HUES6 (cell line): ENCODE results near the gene RPSA.
"Not testable (repeated sequence)": the region's sequence is repeated elsewhere in the genome, so short reads cannot be mapped to it uniquely, and the experiment has no call there.

Source experiments
- H3K27ac ChIP-seq: 2 replicates; pipeline ENCODE4 v1.7.0; 2013; ENCODE audit warnings: low read depth, mild to moderate bottlenecking, low read length, inconsistent platforms
- H3K27me3 ChIP-seq: 2 replicates; pipeline ENCODE4 v1.6.1; 2013; ENCODE audit warnings: low read length; ENCODE audit not compliant: control insufficient read depth, insufficient read depth
- H3K36me3 ChIP-seq: 2 replicates; pipeline ENCODE4 v1.6.1; 2013; ENCODE audit warnings: low read length; ENCODE audit not compliant: control insufficient read depth, insufficient read depth
- H3K4me1 ChIP-seq: 2 replicates; pipeline ENCODE4 v1.6.1; 2013; ENCODE audit warnings: low read length; ENCODE audit not compliant: control insufficient read depth, insufficient read depth
- H3K4me3 ChIP-seq: 2 replicates; pipeline ENCODE4 v1.5.1; 2013; ENCODE audit warnings: low read depth, low read length
- H3K9ac ChIP-seq: one replicate; pipeline ENCODE4 v1.6.1; 2013; ENCODE audit warnings: mild to moderate bottlenecking, low read length
- H3K9me3 ChIP-seq: 2 replicates; pipeline ENCODE4 v1.6.1; 2013; ENCODE audit warnings: low read depth, low read length; ENCODE audit not compliant: control insufficient read depth, insufficient read depth

Gene RPSA

DNA sequence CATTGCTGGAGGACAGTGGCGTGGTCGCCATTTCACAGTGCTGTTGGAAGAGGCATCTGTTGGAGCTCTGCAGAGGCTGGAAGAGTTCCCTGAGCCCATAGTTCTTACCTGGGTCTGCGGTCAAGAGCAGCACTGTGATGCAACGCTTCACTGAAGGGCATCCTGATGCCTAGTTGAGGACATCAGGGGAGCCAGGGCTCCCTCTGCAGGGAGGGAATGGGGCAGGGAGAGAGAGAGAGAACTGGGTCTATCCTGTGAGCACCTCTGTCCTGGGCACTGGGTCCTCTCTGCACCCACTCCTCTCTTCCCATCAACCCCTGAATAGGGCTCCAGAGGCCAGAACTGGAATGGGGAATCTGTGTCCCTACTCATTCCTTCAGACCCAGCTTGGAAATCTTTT is 37.0 kb downstream of the RPSA start:
- no peak overlapping the region for H3K27ac ChIP-seq
- H3K27me3 ChIP-seq, result no peaks in the 10 kb centered on the region
- no peak overlapping the region for H3K9ac ChIP-seq
- H3K9me3 ChIP-seq, result no peaks in the 10 kb centered on the region
- no peak overlapping the region for H3K4me3 ChIP-seq
- H3K4me1 ChIP-seq, result peaks cover 5% of the 10 kb centered on the region
- H3K36me3 ChIP-seq, result no peaks in the 10 kb centered on the region

DNA sequence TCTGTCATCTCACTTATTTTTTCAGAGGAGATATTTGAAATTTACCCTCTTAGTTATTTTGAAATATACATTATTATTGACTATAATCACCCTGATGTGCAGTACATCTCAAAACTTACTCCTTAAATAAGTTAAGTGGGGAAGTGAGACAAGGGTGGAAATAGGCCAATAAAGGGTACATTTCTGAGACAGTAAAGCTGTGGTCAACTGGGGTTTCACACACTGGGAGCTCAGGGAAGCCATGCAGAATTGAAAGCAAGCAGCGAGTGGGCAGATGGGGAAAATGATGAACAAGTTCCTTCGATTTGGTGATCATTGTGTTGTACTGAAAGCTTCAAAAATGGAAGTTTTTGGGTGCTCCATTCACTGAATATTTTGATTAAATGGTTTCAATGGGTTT is 39.4 kb downstream of the RPSA start:
- no peaks in the 10 kb centered on the region for H3K27me3 ChIP-seq
- H3K9me3 ChIP-seq, result no peaks in the 10 kb centered on the region
- H3K36me3 ChIP-seq, result no peaks in the 10 kb centered on the region
- H3K27ac ChIP-seq, result no peak overlapping the region
- no peak overlapping the region for H3K9ac ChIP-seq
- no peak overlapping the region for H3K4me3 ChIP-seq
- no peaks in the 10 kb centered on the region for H3K4me1 ChIP-seq

DNA sequence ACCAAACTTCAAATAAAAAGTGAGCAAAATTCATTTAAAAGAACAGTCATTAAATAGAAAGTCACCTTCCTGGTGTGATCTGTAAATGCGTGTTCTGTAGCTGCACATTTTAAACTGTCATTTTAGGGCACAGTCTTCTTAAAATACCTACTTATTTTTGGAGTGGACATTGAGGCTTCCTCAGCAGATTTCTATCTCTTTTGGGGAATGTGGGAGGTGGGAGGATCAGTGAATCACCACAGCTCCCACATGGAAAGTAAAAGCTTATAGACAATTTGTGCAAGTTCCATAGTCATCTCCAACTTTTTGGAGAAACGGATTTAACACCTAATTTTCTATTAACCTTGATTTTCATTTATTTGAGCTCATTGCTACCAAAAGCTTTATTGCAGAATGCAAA is 39.9 kb downstream of the RPSA start:
- H3K27ac ChIP-seq, result no peak overlapping the region
- no peaks in the 10 kb centered on the region for H3K36me3 ChIP-seq
- no peak overlapping the region for H3K4me3 ChIP-seq
- H3K9me3 ChIP-seq, result no peaks in the 10 kb centered on the region
- H3K27me3 ChIP-seq, result no peaks in the 10 kb centered on the region
- H3K4me1 ChIP-seq, result no peaks in the 10 kb centered on the region
- no peak overlapping the region for H3K9ac ChIP-seq

DNA sequence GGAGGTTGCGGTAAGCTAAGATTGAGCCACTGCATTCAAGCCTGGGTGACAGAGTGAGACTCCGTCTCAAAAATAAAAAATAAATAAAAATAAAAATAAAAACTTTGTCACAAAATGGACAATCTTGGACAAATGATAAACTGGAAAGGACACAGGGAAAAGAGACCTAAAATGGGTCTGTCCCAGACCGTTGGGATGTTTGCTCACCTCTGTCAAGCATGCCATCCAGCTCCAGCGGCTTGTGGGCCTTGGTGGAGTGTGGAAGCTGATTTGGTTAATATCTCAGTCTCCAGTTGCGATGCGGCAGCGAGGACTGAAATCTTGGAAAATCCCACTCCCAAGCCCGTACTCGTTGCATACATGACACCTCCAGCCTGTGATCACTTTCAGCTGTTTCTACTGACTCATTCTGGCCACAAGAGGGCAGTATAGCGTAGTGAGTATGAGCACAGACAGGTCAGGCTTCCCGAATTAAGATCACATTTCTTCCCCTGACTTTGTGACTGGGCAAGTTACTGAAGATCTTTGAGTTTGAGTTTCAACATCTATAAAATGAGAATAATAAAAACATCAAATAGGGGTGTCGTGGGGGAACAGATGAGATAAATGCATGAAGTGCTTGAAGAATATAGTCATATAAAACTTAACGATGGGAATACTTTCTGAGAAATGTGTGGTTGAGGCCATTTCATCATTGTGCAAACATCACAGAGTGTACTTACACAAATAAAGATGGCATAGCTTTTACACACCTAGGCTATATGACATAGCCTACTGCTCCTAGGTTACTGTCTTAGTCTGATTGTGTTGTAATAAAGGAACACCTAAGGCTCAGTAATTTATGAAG is 41.3 kb downstream of the RPSA start:
- Histone ChIP-seq H3K27me3 (no peaks in the 10 kb centered on the region), H3K27ac (no peak overlapping the region), H3K9me3 (no peaks in the 10 kb centered on the region), H3K36me3 (no peaks in the 10 kb centered on the region), H3K9ac (no peak overlapping the region), H3K4me3 (no peak overlapping the region), H3K4me1 (no peaks in the 10 kb centered on the region)

DNA sequence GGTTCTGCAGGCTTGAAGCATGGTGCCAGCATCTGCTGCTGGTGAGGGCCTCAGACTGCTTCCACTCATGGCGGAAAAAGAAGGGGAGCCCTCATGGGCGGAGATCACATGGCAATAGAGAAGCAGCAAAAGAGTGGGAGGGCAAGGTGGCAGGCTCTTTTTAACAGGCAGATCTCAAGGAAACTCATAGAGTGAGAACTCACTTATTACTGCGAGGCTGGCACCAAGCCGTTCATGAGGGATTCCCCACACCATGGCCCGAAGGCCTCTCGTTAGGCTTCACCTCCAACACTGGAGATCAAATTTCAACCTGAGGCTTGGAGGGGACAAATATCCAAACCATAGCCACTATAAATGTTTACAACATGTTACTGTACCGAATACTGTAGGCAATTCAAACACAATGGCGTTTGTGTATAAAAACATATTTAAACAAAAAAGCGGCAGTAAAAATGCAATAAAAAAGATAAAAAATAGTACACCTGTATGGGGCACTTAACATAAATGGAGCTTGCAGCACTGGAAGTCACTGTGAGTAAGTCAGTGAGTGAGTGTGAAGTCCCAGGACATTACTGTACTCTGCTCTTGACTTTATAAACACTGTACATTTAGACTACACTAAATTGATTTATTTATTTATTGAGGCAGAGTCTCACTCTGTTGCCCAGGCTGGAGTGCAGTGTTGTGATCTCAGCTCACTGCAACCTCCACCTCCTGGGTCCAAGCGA is 42.1 kb downstream of the RPSA start:
- Histone ChIP-seq H3K36me3 (no peaks in the 10 kb centered on the region), H3K4me1 (no peaks in the 10 kb centered on the region), H3K27ac (no peak overlapping the region), H3K9me3 (no peaks in the 10 kb centered on the region), H3K27me3 (no peaks in the 10 kb centered on the region), H3K9ac (no peak overlapping the region), H3K4me3 (no peak overlapping the region)

DNA sequence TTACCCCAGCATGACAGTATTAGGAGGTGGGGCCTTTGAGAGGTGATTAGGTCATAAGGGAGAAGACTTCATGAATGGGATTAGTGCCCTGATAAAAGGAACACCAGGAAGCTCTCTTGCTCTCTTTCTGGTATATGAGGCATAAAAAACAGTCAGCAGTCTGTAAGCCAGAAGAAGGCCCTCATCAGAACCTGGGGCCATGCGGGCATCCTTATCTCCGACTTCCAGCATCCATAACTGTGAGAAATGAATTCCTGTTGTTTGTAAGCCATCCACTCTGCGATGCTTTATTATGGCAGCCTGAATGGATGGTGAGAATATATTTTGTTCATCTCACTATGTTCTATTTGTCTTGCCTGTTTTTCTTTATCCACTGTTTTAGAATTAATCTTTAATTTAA is 43.3 kb downstream of the RPSA start:
- H3K4me3 ChIP-seq, result no peak overlapping the region
- H3K36me3 ChIP-seq, result no peaks in the 10 kb centered on the region
- no peaks in the 10 kb centered on the region for H3K9me3 ChIP-seq
- no peaks in the 10 kb centered on the region for H3K27me3 ChIP-seq
- no peak overlapping the region for H3K9ac ChIP-seq
- H3K4me1 ChIP-seq, result no peaks in the 10 kb centered on the region
- no peak overlapping the region for H3K27ac ChIP-seq

DNA sequence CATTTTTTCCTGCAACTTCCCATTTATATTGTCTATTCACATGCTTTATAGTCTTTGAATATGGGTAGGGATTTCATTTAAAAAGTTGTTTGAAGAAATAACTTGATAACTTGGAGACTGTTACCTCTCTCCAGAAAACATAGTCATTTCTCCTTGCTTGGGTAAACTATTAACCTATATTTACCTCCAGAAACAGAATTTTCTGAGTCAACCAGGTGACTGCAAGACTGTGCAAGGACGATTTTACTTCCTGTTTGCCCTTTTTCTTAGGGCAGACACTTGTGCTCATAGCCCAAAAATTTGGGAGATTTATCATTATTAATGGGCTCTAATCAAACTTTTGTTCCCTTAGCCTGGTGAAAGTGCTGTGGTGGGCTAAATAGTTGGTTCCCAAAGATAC is 46.6 kb downstream of the RPSA start:
- no peaks in the 10 kb centered on the region for H3K36me3 ChIP-seq
- H3K9ac ChIP-seq, result no peak overlapping the region
- H3K4me1 ChIP-seq, result no peaks in the 10 kb centered on the region
- H3K4me3 ChIP-seq, result no peak overlapping the region
- no peak overlapping the region for H3K27ac ChIP-seq
- H3K27me3 ChIP-seq, result no peaks in the 10 kb centered on the region
- no peaks in the 10 kb centered on the region for H3K9me3 ChIP-seq

DNA sequence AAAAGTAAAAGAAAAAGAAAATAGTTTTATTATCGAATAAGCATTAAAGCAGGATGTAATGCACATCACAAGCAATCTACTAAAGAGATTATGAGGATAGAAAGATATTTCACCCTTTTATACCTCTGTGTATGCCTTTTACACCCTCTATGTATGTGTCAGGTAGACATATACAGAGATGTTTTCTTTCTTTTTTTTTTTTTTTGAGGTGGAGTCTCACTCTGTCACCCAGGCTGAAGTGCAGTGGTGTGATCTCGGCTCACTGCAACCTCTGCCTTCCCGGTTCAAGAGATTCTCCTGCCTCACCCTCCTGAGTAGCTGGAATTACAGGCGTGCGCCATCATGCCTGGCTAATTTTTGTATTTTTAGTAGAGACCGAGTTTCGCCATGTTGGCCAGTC is 47.4 kb downstream of the RPSA start:
- H3K4me3 ChIP-seq, H3K27me3 ChIP-seq, H3K27ac ChIP-seq, H3K4me1 ChIP-seq, H3K9ac ChIP-seq, H3K36me3 ChIP-seq, H3K9me3 ChIP-seq: not testable (repeated sequence)

DNA sequence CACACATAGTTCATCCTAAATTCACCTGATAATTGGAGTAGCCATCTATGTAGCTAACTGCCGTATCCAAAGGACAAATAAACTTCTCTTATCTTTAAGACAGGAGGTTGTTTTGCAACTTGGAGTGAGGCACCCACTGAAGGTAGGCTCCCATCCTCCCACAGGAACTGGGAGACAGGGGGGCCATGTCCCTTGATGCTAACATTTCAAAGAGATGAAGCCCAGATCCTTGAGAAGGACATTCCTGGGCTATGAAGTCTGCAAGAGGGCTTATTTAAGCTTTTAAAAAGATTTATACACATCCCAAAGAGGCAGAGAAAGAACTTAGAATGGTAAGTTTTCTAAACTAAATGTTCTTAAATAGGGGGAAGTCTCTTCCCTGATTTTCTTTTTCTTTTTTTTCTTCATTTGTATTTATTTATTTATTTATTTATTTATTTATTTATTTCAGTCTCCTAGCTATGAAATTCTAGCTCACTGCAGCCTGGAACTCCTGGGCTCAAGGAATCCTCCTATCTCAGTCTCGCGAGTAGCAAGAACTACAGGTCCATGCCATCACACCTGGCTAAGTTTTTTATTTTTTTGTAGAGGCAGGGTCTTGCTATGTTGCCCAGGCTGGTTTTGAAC is 48.2 kb downstream of the RPSA start:
- Histone ChIP-seq H3K9me3 (no peaks in the 10 kb centered on the region), H3K36me3 (no peaks in the 10 kb centered on the region), H3K27me3 (no peaks in the 10 kb centered on the region), H3K4me3 (no peak overlapping the region), H3K27ac (no peak overlapping the region), H3K4me1 (no peaks in the 10 kb centered on the region), H3K9ac (no peak overlapping the region)

DNA sequence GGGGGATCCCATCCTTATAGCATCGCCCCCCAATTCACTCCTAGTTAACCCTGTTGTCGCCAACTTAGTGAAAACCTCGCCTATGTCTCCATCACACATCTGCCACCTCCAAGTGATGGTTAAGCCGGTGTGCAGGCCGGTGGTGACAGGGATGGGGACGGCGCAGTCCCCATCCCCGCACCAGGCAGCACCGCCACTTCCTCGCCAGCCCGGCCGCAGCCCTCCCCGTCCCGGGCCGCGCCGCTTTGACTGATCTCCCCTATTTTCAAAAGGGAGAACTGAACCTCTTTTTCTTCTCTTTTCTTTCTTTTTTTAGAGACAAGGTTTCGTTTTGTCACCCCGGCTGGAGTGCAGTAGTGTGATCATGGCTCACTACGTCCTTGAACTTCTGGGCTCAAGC is 49.6 kb downstream of the RPSA start:
- Histone ChIP-seq H3K4me3 (no peak overlapping the region), H3K36me3 (no peaks in the 10 kb centered on the region), H3K27me3 (no peaks in the 10 kb centered on the region), H3K9me3 (no peaks in the 10 kb centered on the region), H3K4me1 (0 out of 2 replicates have a peak, but pooled peaks cover 4% of the 10 kb centered on the region), H3K9ac (no peak overlapping the region), H3K27ac (no peak overlapping the region)

DNA sequence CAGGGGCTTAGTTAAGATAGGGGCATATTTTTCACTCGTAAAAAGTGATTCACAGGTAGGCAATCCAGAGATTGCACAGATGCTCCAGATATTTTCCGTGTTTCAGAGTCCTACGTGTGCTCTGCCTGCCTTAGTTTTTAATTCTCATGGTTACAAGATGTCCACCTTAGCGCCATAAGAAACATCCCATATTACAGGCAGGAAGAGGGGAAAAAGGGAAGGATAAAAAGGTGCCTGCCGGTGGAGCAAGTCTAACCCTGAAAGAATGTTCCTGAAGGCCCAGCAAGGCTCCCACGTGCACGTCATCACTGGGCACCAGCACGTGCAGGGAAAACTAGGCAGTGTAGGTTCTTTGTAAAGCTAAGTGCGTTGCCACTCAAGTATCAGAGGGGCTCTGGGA is 50.8 kb downstream of the RPSA start:
- no peak overlapping the region for H3K27ac ChIP-seq
- no peaks in the 10 kb centered on the region for H3K27me3 ChIP-seq
- H3K9ac ChIP-seq, result no peak overlapping the region
- 0 out of 2 replicates have a peak, but pooled peaks cover 4% of the 10 kb centered on the region for H3K4me1 ChIP-seq
- no peaks in the 10 kb centered on the region for H3K36me3 ChIP-seq
- no peaks in the 10 kb centered on the region for H3K9me3 ChIP-seq
- no peak overlapping the region for H3K4me3 ChIP-seq
